ENCODE measurements around the gene U2AF2.

Gene U2AF2

DNA sequence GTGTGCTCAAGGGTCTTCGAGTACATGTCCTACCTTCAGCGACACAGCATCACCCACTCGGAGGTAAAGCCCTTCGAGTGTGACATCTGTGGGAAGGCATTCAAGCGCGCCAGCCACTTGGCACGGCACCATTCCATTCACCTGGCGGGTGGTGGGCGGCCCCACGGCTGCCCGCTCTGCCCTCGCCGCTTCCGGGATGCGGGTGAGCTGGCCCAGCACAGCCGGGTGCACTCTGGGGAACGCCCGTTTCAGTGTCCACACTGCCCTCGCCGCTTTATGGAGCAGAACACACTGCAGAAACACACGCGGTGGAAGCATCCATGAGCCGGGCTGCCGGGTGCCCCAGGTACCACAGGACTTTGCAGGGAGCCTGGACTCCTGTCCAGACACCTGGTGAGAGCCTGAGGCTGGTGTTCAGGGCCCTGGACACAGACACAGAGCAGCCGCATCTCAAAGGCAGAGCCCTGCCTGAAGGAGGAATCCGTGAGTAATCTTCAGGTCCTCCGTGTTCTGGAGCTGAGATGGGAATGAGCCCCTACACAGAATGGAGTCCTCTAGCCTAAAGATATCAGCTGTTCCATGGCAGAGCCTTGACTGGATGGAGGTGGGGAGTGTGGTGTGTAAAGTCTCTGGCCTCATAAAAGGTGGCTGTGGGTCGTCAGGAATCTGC lies 9.9 kb upstream of the U2AF2 start:
- TF ChIP-seq, protein P1, sequence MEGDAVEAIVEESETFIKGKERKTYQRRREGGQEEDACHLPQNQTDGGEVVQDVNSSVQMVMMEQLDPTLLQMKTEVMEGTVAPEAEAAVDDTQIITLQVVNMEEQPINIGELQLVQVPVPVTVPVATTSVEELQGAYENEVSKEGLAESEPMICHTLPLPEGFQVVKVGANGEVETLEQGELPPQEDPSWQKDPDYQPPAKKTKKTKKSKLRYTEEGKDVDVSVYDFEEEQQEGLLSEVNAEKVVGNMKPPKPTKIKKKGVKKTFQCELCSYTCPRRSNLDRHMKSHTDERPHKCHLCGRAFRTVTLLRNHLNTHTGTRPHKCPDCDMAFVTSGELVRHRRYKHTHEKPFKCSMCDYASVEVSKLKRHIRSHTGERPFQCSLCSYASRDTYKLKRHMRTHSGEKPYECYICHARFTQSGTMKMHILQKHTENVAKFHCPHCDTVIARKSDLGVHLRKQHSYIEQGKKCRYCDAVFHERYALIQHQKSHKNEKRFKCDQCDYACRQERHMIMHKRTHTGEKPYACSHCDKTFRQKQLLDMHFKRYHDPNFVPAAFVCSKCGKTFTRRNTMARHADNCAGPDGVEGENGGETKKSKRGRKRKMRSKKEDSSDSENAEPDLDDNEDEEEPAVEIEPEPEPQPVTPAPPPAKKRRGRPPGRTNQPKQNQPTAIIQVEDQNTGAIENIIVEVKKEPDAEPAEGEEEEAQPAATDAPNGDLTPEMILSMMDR (IDR thresholded peaks at IDR 0.05; ENCODE audit: low read depth, low read length): no peak
- DNase-seq (ENCODE audit: extremely low read depth, low read depth): no peak

GRCh38 chr19:55645512-55645881 lies 9.3 kb upstream of the U2AF2 start:
- no peak for DNase-seq (ENCODE audit: extremely low read depth, low read depth)
- TF ChIP-seq, protein P1 (IDR thresholded peaks at IDR 0.05; ENCODE audit: low read depth, low read length): no peak

DNA sequence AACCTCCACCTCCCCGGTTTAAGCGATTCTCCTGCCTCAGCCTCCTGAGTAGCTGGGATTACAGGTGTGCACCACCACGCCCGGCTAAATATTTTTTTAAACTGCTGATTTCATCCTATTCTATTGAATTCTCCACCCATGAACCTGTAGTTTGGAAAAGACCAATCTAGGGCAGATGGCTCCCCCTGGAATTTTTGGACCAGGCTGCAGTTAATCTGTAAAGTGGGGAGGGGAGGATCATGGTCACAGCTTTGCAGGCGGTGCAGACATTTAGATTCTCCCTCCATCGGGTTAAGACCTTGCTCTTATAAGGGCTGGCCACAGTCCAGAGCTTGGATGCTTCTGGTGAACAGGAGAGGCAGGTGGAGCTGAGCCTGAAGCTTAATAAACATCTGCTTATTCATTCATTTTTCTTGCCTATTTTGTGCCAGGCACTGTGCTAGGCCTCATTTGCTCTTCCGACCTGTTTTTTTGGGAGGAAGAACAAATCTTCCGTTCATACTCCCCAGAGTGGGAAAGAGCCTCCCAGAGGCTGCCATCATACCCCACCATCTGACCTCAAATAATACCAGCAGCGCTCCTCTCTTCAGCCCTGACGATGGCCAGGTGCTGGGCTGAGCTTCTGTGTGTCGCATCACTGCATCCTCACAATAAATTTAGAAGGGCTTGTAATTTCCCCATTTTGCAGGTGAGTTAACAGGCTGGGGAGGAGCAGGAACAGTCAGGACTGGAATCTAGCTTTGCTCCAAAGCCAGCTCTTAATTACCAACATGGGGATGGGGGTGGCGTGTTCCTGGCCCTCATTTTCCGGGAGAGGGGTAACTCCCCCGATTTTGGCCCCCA lies 7.7 kb upstream of the U2AF2 start:
- TF ChIP-seq, protein P1 (IDR thresholded peaks at IDR 0.05; ENCODE audit: low read depth, low read length): no peak
- no peak for DNase-seq (ENCODE audit: extremely low read depth, low read depth)

- no peak for DNase-seq (ENCODE audit: extremely low read depth, low read depth)
- TF ChIP-seq, protein P1 (IDR thresholded peaks at IDR 0.05; ENCODE audit: low read depth, low read length): no peak
Measured at GRCh38 chr19:55647732-55648584, 6.9 kb upstream of the U2AF2 start, which contains the start of gene CCDC106. Gene CCDC106 (plus strand): TSS chr19:55648212. CDS start chr19:55649047, 835 bp downstream.

DNA sequence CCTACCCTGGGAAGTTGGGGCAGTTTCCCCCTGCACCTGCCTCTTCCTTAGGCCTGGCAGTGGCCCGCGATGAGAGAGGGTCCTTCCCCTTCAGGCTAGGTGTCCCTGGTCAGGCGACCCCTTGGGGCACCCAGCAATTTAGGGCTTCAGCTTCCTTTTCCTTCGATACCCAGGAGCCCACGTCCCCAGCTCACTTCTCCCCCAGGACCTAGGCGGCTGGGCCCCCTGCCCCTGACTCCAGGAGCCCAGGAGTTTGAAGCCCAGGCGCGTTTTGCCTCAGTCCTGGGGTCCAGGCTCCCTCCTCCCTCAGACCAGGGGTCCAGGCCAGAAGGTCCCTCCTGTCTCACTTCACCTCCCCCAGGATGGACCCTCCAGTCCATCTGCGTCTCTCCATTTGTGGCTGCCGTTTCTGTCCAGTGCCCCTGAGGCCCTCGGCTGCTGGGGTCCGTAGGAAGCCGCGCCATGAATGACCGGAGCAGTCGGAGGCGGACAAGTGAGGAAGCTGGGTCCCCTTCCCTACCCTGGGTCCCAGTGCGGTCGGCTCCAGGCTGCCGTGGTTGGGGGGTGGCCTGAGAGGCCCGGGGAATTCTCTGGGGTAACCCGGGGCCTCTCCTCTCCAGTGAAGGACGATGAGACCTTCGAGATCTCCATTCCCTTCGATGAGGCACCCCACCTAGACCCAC lies 6.1 kb upstream of the U2AF2 start:
- DNase-seq (ENCODE audit: extremely low read depth, low read depth): no peak
- TF ChIP-seq, protein P1 (IDR thresholded peaks at IDR 0.05; ENCODE audit: low read depth, low read length): no peak

DNA sequence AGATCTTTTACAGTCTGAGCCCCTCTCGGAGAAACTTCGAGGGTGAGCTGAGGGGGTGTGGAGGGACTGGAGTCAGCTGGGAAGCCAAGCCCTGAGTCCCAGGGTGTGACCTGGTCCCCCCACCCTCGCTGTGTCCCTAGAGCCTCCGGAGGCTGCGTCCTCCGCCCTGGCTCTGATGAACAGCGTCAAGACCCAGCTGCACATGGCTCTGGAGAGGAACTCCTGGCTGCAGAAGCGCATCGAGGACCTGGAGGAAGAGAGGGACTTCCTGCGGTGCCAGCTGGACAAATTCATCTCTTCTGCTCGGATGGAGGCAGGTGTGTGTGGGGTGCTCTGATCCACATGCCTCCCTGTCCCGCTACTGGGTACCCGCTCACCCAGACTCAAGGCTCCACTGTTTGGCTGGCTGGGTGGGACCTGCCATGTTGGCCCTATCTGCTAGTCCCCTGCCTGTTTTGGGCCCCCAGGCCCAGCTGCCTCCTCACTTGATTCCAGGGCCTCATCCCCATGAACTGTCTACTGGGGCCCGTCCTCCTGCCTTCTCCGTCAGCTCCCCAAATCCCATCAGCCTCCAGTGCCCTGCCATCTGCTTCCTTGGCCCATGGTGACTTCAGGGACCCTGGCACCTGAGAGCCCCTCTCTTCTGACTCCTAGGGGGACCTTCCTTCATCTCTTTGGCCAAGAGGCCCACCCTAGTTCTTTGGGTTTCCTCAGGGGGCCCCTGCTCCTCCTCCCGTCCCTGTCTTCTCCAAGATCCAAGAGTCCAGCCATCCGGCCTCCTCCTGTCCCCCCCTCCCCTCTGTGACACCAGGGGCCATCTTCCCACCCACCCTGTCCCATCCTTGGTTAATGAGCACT lies 5.3 kb upstream of the U2AF2 start:
- DNase-seq (ENCODE audit: extremely low read depth, low read depth): no peak
- TF ChIP-seq, protein P1 (IDR thresholded peaks at IDR 0.05; ENCODE audit: low read depth, low read length): no peak
